Measurements from ENCODE around the gene NCK2.

GRCh38 chr2:105896765-105897163 lies 152.1 kb downstream of the NCK2 start:
- TF ChIP-seq CTCF (IDR thresholded peaks at IDR 0.05) (no peak), MAX (CRISPR knock-in tag; IDR thresholded peaks at IDR 0.05) (no peak), ZBTB21 (CRISPR knock-in tag; IDR thresholded peaks at IDR 0.05; ENCODE audit: borderline replicate concordance) (no peak), ZNF416 (CRISPR knock-in tag; IDR thresholded peaks at IDR 0.05) (no peak), GABPB1 (CRISPR knock-in tag; IDR thresholded peaks at IDR 0.05) (no peak), SP1 (CRISPR knock-in tag; conservative IDR thresholded peaks at IDR 0.05) (no peak), CREB1 (CRISPR knock-in tag; IDR thresholded peaks at IDR 0.05) (no peak), IRF2 (CRISPR knock-in tag; IDR thresholded peaks at IDR 0.05; ENCODE audit: borderline replicate concordance, low read depth) (no peak)

Data from WTC11 (cell line).